Esophagus muscularis mucosa (tissue), 4 donors: ENCODE results near the gene CPEB4. TPM values are rescaled to one million over a fixed set of nuclear protein-coding genes. Genes with fewer than 3 reads are reported as not detected.

Experiments
- DNase-seq: peaks from one replicate; pipeline ENCODE4 v3.0.0-alpha.2; 2017; ENCODE audit errors: extremely low spot score
- H3K27ac ChIP-seq, 4 donors: fragments of 200-600 bp; sonication (generic); replicated peaks in 1 of 4; 1 replicate in 3 of 4; 2 replicates in 1 of 4; pipeline ENCODE4 v1.5.1; 2016 to 2019; ENCODE audit warnings: mild to moderate bottlenecking in 1 of 4
- H3K27me3 ChIP-seq, 4 donors: fragments of 200-600 bp; sonication (generic); one replicate each; pipeline versions ENCODE4 v1.5.1 to v1.6.0; 2016 to 2019
- H3K36me3 ChIP-seq, 4 donors: fragments of 200-600 bp; sonication (generic); one replicate each; pipeline ENCODE4 v1.5.1; 2016 to 2019
- H3K4me1 ChIP-seq, 4 donors: fragments of 200-600 bp; sonication (generic); one replicate each; pipeline ENCODE4 v1.5.1; 2016 to 2019
- H3K4me3 ChIP-seq, 4 donors: fragments of 200-600 bp; sonication (generic); 1 replicate in 2 of 4; 2 replicates in 2 of 4; pipeline ENCODE4 v1.5.1; 2016 to 2019; ENCODE audit warnings: mild to moderate bottlenecking in 4 of 4, moderate library complexity in 1 of 4
- H3K9me3 ChIP-seq, 4 donors: fragments of 200-600 bp; sonication (generic); 1 replicate in 3 of 4; 2 replicates in 1 of 4; pipeline ENCODE4 v1.5.1; 2016 to 2019
- EP300 ChIP-seq: sonication (generic); formaldehyde crosslinking; IDR thresholded peaks from one replicate; pipeline ENCODE4 v1.6.1; 2017; ENCODE audit warnings: antibody characterized with exemption
- POLR2A ChIP-seq: fragments of 450-650 bp; IDR thresholded peaks from one replicate; pipeline ENCODE4 v1.6.1; 2017; ENCODE audit warnings: antibody characterized with exemption, moderate library complexity, mild to moderate bottlenecking, low read depth
- POLR2AphosphoS5 ChIP-seq, 2 donors: sonication (generic); formaldehyde crosslinking; IDR thresholded peaks; one replicate each; pipeline ENCODE4 v1.6.1; 2017; ENCODE audit warnings: antibody characterized with exemption in 2 of 2
- WGBS: methylation state at CpG from one replicate; pipeline ENCODE4 v1.1.5; 2018; 5-methylcytosine and 5-hydroxymethylcytosine counted together
- intact Hi-C: fragments of 100-400 bp; cut with DNase I; formaldehyde crosslinking; loops from one replicate; pipeline ENCODE4 v1.15.1; 2023
- total RNA-seq, 4 donors: library from RNA; depleted of rRNA; stranded (reverse); fragments of >200 nt; gene quantifications; one replicate each; pipeline versions ENCODE4 v1.1.0 to v1.2.1, GENCODE V29; 2016
- TF ChIP-seq, protein P1 (sequence below), 3 experiments: fragments of 200-600 bp in 2 of 3; fragments of 450-650 bp in 1 of 3; sonication (generic) in 2 of 3; IDR thresholded peaks; one replicate each; pipeline ENCODE4 v1.5.1; 2017 to 2019; ENCODE audit warnings: antibody characterized with exemption in 3 of 3, mild to moderate bottlenecking in 2 of 3, moderate library complexity in 1 of 3

Gene CPEB4
- total RNA-seq, 4 donors from 2014 or later = 44.9 to 96.4 (median 54.4) TPM

GRCh38 chr5:173904151-173904550 is 16.0 kb downstream of the CPEB4 start:
- WGBS = 100% methylated on average over 1 of the region's 1 CpG
- no peaks in the 10 kb centered on the region for H3K9me3 ChIP-seq
- H3K27me3 ChIP-seq = no peaks in the 10 kb centered on the region
- no peak overlapping the region for H3K4me3 ChIP-seq
- no peak for TF ChIP-seq POLR2A
- TF ChIP-seq POLR2AphosphoS5 (IDR thresholded peaks at IDR 0.05) = no peak
- TF ChIP-seq EP300 = no peak
- TF ChIP-seq, protein P1, sequence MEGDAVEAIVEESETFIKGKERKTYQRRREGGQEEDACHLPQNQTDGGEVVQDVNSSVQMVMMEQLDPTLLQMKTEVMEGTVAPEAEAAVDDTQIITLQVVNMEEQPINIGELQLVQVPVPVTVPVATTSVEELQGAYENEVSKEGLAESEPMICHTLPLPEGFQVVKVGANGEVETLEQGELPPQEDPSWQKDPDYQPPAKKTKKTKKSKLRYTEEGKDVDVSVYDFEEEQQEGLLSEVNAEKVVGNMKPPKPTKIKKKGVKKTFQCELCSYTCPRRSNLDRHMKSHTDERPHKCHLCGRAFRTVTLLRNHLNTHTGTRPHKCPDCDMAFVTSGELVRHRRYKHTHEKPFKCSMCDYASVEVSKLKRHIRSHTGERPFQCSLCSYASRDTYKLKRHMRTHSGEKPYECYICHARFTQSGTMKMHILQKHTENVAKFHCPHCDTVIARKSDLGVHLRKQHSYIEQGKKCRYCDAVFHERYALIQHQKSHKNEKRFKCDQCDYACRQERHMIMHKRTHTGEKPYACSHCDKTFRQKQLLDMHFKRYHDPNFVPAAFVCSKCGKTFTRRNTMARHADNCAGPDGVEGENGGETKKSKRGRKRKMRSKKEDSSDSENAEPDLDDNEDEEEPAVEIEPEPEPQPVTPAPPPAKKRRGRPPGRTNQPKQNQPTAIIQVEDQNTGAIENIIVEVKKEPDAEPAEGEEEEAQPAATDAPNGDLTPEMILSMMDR (IDR thresholded peaks at IDR 0.05) = no peak
- peaks cover 45 to 88% (median 74%) of the 10 kb centered on the region in 4 donors for H3K4me1 ChIP-seq
- H3K36me3 ChIP-seq = peaks cover 0 to 4% (median 0%) of the 10 kb centered on the region in 4 donors
- DNase-seq = no peak
- intact Hi-C loops = no loop called here
- H3K27ac ChIP-seq = peak overlapping the region in 2 of 4 donors; percentile 23 to 52

GRCh38 chr5:173907284-173907683 is 19.1 kb downstream of the CPEB4 start:
- H3K27ac ChIP-seq = peak overlapping the region in 3 of 4 donors; percentile 54 to 72 (median 62)
- intact Hi-C loops = no loop called here
- DNase-seq = no peak
- no peaks in the 10 kb centered on the region for H3K9me3 ChIP-seq
- peaks cover 0 to 21% (median 5%) of the 10 kb centered on the region in 4 donors for H3K36me3 ChIP-seq
- H3K4me1 ChIP-seq = peaks cover 42 to 75% (median 65%) of the 10 kb centered on the region in 4 donors
- H3K4me3 ChIP-seq = no peak overlapping the region
- no peaks in the 10 kb centered on the region for H3K27me3 ChIP-seq
- 85% methylated on average over 1 of the region's 1 CpG for WGBS
- TF ChIP-seq POLR2AphosphoS5 (IDR thresholded peaks at IDR 0.05) (no peak), EP300 (no peak), POLR2A (no peak)
- TF ChIP-seq, protein P1 (IDR thresholded peaks at IDR 0.05) = no peak

GRCh38 chr5:173907686-173908371 is 19.7 kb downstream of the CPEB4 start:
- intact Hi-C loops = no loop called here
- no peaks in the 10 kb centered on the region for H3K9me3 ChIP-seq
- H3K36me3 ChIP-seq = peaks cover 0 to 25% (median 5%) of the 10 kb centered on the region in 4 donors
- H3K4me1 ChIP-seq = peaks cover 41 to 74% (median 61%) of the 10 kb centered on the region in 4 donors
- peak overlapping the region; percentile 29 to 72 (median 58) for H3K27ac ChIP-seq
- TF ChIP-seq POLR2A (no peak), EP300 (no peak), POLR2AphosphoS5 (IDR thresholded peaks at IDR 0.05) (no peak)
- TF ChIP-seq, protein P1 (IDR thresholded peaks at IDR 0.05) = no peak
- WGBS = 51% methylated on average over 3 of the region's 3 CpGs
- no peak overlapping the region for H3K4me3 ChIP-seq
- H3K27me3 ChIP-seq = no peaks in the 10 kb centered on the region
- DNase-seq = no peak

DNA sequence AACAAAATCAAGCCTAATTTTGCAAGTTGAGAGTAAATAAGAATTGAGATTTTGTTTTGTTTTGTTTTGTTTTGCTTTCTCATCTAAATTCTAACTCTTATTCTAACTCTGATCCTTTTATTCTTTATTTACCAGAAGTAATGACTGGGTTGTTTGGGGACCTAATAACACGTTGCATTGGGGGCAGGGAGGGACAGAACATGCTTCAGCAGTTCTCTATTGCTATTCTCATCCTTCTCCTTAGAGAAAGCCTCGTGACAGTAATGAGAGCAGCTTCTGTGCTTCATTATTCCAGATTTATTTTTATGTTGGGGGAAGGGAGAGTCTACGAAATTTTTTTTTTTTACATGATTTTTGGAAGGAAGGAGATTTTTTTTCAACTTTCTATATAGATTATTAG is 21.1 kb downstream of the CPEB4 start:
- Histone ChIP-seq H3K4me3 (no peak overlapping the region), H3K27ac (peak overlapping the region; percentile 46 to 72 (median 58)), H3K36me3 (peaks cover 0 to 37% (median 8%) of the 10 kb centered on the region in 4 donors), H3K9me3 (no peaks in the 10 kb centered on the region), H3K27me3 (no peaks in the 10 kb centered on the region), H3K4me1 (peaks cover 33 to 75% (median 58%) of the 10 kb centered on the region in 4 donors)
- no peak for DNase-seq
- 11% methylated on average over 3 of the region's 3 CpGs for WGBS
- TF ChIP-seq POLR2A (no peak), EP300 (no peak), POLR2AphosphoS5 (IDR thresholded peaks at IDR 0.05) (peak in 1 of 2 donors; percentile 28)
- TF ChIP-seq, protein P1 (IDR thresholded peaks at IDR 0.05) = no peak
- intact Hi-C loops = no loop called here
